Neural cell (in vitro differentiated cells): ENCODE measurements around the gene SPATS2.

ENCODE experiments used
- CTCF ChIP-seq: fragments of 450-650 bp; IDR thresholded peaks from 2 replicates; pipeline ENCODE4 v1.5.1; 2014; ENCODE audit warnings: antibody characterized with exemption, mild to moderate bottlenecking, moderate library complexity; ENCODE audit not compliant: poor library complexity, severe bottlenecking
- POLR2AphosphoS5 ChIP-seq: IDR thresholded peaks from 2 replicates; pipeline ENCODE4 v1.6.1; 2012
- RAD21 ChIP-seq: fragments of 450-650 bp; conservative IDR thresholded peaks from 2 replicates; pipeline ENCODE4 v1.6.1; 2014; ENCODE audit warnings: antibody characterized with exemption, mild to moderate bottlenecking, moderate library complexity
- TAF1 ChIP-seq: IDR thresholded peaks from 2 replicates; pipeline ENCODE4 v1.6.1; 2012; ENCODE audit warnings: low read depth

- TF ChIP-seq TAF1: no peak
- no peak for TF ChIP-seq POLR2AphosphoS5
- no peak for TF ChIP-seq CTCF
- TF ChIP-seq RAD21: no peak
Measured at GRCh38 chr12:49542592-49543160, 175.4 kb downstream of the SPATS2 start.
